Activated CD4-positive, alpha-beta T cell treated with anti-CD3 and anti-CD28 coated beads for 36 hours (primary cell): ENCODE measurements around the gene TUBB2B. TPM values are rescaled to one million over a fixed set of nuclear protein-coding genes. Genes with fewer than 3 reads are reported as not detected.

Experiments used
- ATAC-seq: fragments of 200-7000 bp; cut with Tn5 transposase; one replicate; pipeline ENCODE4 v1.10.0; 2021; ENCODE audit warnings: mild to moderate bottlenecking, moderate library complexity
- CTCF ChIA-PET: fragments of 350-600 bp; sonication (Branson Sonifier 250); formaldehyde crosslinking; loops from one replicate; lab custom pipeline; 2021; ENCODE audit warnings: antibody characterized with exemption; lab: Charles Lee
- POLR2A ChIA-PET: fragments of 350-600 bp; sonication (Branson Sonifier 250); formaldehyde crosslinking; loops from one replicate; lab custom pipeline; 2021; ENCODE audit warnings: antibody characterized with exemption, inconsistent platforms; lab: Charles Lee
- DNase-seq: peaks from one replicate; pipeline ENCODE4 v3.0.0-alpha.2; 2020
- H3K27ac Mint-ChIP-seq: one replicate; pipeline ENCODE4 v1.8.0; 2021; ENCODE audit warnings: mixed read lengths
- H3K27me3 Mint-ChIP-seq: one replicate; pipeline ENCODE4 v1.8.0; 2021; ENCODE audit warnings: mixed read lengths
- H3K36me3 Mint-ChIP-seq: one replicate; pipeline ENCODE4 v1.8.0; 2021; ENCODE audit warnings: low read depth, mixed read lengths
- H3K4me1 Mint-ChIP-seq: one replicate; pipeline ENCODE4 v1.8.0; 2021; ENCODE audit warnings: mixed read lengths
- H3K4me3 Mint-ChIP-seq: one replicate; pipeline ENCODE4 v1.8.0; 2021; ENCODE audit warnings: mild to moderate bottlenecking, moderate library complexity, mixed read lengths
- H3K9me3 Mint-ChIP-seq: one replicate; pipeline ENCODE4 v1.8.0; 2021; ENCODE audit warnings: low read depth, mixed read lengths
- intact Hi-C, 2 experiments: fragments of 100-400 bp; cut with DNase I in 1 of 2; cut with micrococcal nuclease in 1 of 2; formaldehyde crosslinking; loops; one replicate each; pipeline versions ENCODE4 v1.14.2 to v1.15.1; 2022 to 2024; cut with DNase I, micrococcal nuclease
- total RNA-seq, 2 experiments: library from RNA; stranded (reverse); gene quantifications; one replicate each; pipeline ENCODE4 v1.2.3, GENCODE V29; 2021

Gene TUBB2B
- total RNA-seq = under 1 TPM in 1 of 2 experiments, not detected in 1; 0.09 TPM

GRCh38 chr6:3227363-3228045, at the start of gene TUBB2B:
TSS of gene TUBB2B (minus strand) at chr6:3227653. CDS start at chr6:3227543, 110 bp downstream.
- Mint-ChIP-seq H3K36me3 (no peaks in the 10 kb centered on the region), H3K4me3 (peak within 1 kb of the TSS; percentile 55), H3K27me3 (peaks cover 59% of the 10 kb centered on the region), H3K9me3 (no peaks in the 10 kb centered on the region), H3K4me1 (peaks cover 43% of the 10 kb centered on the region), H3K27ac (no peak within 1 kb of the TSS)
- DNase-seq = no peak
- ChIA-PET CTCF (interaction anchor here (0.5 to 1.7 kb wide), 2 partner anchors 18 to 1727 kb away, joined by 3 to 6 read pairs; no protein-coding TSS in a partner anchor), POLR2A (no interaction called here)
- intact Hi-C loops = loop anchor here (1.0 to 2.0 kb wide), 2 partner anchors 19 to 65 kb away; no protein-coding TSS in a partner anchor
- ATAC-seq = no peak

- intact Hi-C loops = loop anchor here in 1 of 2 experiments (5.0 kb wide), 1 partner anchor 135 kb away; no protein-coding TSS in a partner anchor
- H3K27me3 Mint-ChIP-seq = no peaks in the 10 kb centered on the region
- POLR2A ChIA-PET = interaction anchor here (0.6 kb wide), 1 partner anchor 12 kb away, joined by 6 read pairs; no protein-coding TSS in a partner anchor
Measured at GRCh38 chr6:3277251-3277650, 49.8 kb upstream of the TUBB2B start.

GRCh38 chr6:3276174-3277167, 49.0 kb upstream of the TUBB2B start:
- no peak overlapping the region for H3K4me3 Mint-ChIP-seq
- no peak overlapping the region for H3K27ac Mint-ChIP-seq
- ChIA-PET CTCF (interaction anchor here (0.6 to 1.7 kb wide), 4 partner anchors 9 to 499 kb away, joined by 3 to 5 read pairs (median 4); no protein-coding TSS in a partner anchor), POLR2A (interaction anchor here (0.6 kb wide), 1 partner anchor 13 kb away, joined by 6 read pairs; no protein-coding TSS in a partner anchor)
- H3K9me3 Mint-ChIP-seq = no peaks in the 10 kb centered on the region
- DNase-seq (no peak), ATAC-seq (no peak)
- H3K36me3 Mint-ChIP-seq = peaks cover 6% of the 10 kb centered on the region
- H3K4me1 Mint-ChIP-seq = peaks cover 18% of the 10 kb centered on the region
- H3K27me3 Mint-ChIP-seq = no peaks in the 10 kb centered on the region
- intact Hi-C loops = loop anchor here in 1 of 2 experiments (5.0 kb wide), 1 partner anchor 136 kb away; no protein-coding TSS in a partner anchor

More at GRCh38 chr6:3277251-3277650, 49.8 kb upstream of the TUBB2B start:
- DNase-seq (no peak), ATAC-seq (no peak)
- Mint-ChIP-seq H3K27ac (no peak overlapping the region), H3K36me3 (no peaks in the 10 kb centered on the region), H3K9me3 (no peaks in the 10 kb centered on the region), H3K4me3 (no peak overlapping the region), H3K4me1 (peaks cover 18% of the 10 kb centered on the region)
- CTCF ChIA-PET = interaction anchor here (0.7 to 1.2 kb wide), 2 partner anchors 62 to 455 kb away, joined by 3 to 5 read pairs; no protein-coding TSS in a partner anchor

- intact Hi-C loops = no loop called here
- Mint-ChIP-seq H3K27me3 (no peaks in the 10 kb centered on the region), H3K36me3 (peaks cover 23% of the 10 kb centered on the region), H3K4me3 (no peak overlapping the region), H3K27ac (peak overlapping the region; percentile 4), H3K9me3 (no peaks in the 10 kb centered on the region), H3K4me1 (peaks cover 16% of the 10 kb centered on the region)
- peak; percentile 65 for ATAC-seq
- CTCF ChIA-PET = interaction anchor here (1.1 to 1.4 kb wide), 2 partner anchors 22 to 467 kb away, joined by 3 to 4 read pairs; no protein-coding TSS in a partner anchor
- POLR2A ChIA-PET = no interaction called here
- no peak for DNase-seq
Measured at GRCh38 chr6:3273707-3274521, 46.5 kb upstream of the TUBB2B start.

- intact Hi-C loops = no loop called here
- Mint-ChIP-seq H3K4me1 (peaks cover 20% of the 10 kb centered on the region), H3K36me3 (peaks cover 28% of the 10 kb centered on the region), H3K27me3 (no peaks in the 10 kb centered on the region), H3K27ac (no peak overlapping the region), H3K4me3 (no peak overlapping the region), H3K9me3 (no peaks in the 10 kb centered on the region)
- ATAC-seq (no peak), DNase-seq (no peak)
- ChIA-PET CTCF (interaction anchor here (1.4 to 1.8 kb wide), 2 partner anchors 22 to 468 kb away, joined by 4 to 5 read pairs; no protein-coding TSS in a partner anchor), POLR2A (no interaction called here)
Measured at GRCh38 chr6:3272911-3273547, 45.6 kb upstream of the TUBB2B start.

GRCh38 chr6:3271756-3272155, 44.3 kb upstream of the TUBB2B start:
- Mint-ChIP-seq H3K27ac (no peak overlapping the region), H3K4me1 (peaks cover 23% of the 10 kb centered on the region), H3K4me3 (no peak overlapping the region), H3K36me3 (peaks cover 30% of the 10 kb centered on the region), H3K27me3 (no peaks in the 10 kb centered on the region), H3K9me3 (no peaks in the 10 kb centered on the region)
- CTCF ChIA-PET = interaction anchor here (0.8 to 1.8 kb wide), 4 partner anchors 10 to 21 kb away, joined by 4 to 6 read pairs (median 5); no protein-coding TSS in a partner anchor
- no peak for ATAC-seq
- intact Hi-C loops = no loop called here
- POLR2A ChIA-PET = no interaction called here
- no peak for DNase-seq

- H3K9me3 Mint-ChIP-seq = no peaks in the 10 kb centered on the region
- H3K4me1 Mint-ChIP-seq = peaks cover 27% of the 10 kb centered on the region
- H3K4me3 Mint-ChIP-seq = no peak overlapping the region
- ChIA-PET POLR2A (interaction anchor here (0.7 kb wide), 1 partner anchor 9 kb away, joined by 3 read pairs; no protein-coding TSS in a partner anchor), CTCF (no interaction called here)
- DNase-seq (no peak), ATAC-seq (no peak)
- H3K27ac Mint-ChIP-seq = no peak overlapping the region
- intact Hi-C loops = no loop called here
- H3K36me3 Mint-ChIP-seq = peaks cover 35% of the 10 kb centered on the region
- H3K27me3 Mint-ChIP-seq = no peaks in the 10 kb centered on the region
Measured at GRCh38 chr6:3270258-3270657, 42.8 kb upstream of the TUBB2B start.

GRCh38 chr6:3269281-3269975, 42.0 kb upstream of the TUBB2B start:
- DNase-seq (peak; percentile 45), ATAC-seq (peak; percentile 60)
- H3K9me3 Mint-ChIP-seq = no peaks in the 10 kb centered on the region
- H3K27ac Mint-ChIP-seq = no peak overlapping the region
- H3K4me1 Mint-ChIP-seq = peaks cover 28% of the 10 kb centered on the region
- ChIA-PET POLR2A (interaction anchor here (0.7 kb wide), 1 partner anchor 8 kb away, joined by 3 read pairs; no protein-coding TSS in a partner anchor), CTCF (interaction anchor here (1.0 kb wide), 1 partner anchor 10 kb away, joined by 4 read pairs; no protein-coding TSS in a partner anchor)
- H3K27me3 Mint-ChIP-seq = no peaks in the 10 kb centered on the region
- H3K36me3 Mint-ChIP-seq = peaks cover 40% of the 10 kb centered on the region
- no peak overlapping the region for H3K4me3 Mint-ChIP-seq
- intact Hi-C loops = no loop called here

- no peak overlapping the region for H3K27ac Mint-ChIP-seq
- H3K4me3 Mint-ChIP-seq = no peak overlapping the region
- intact Hi-C loops = no loop called here
- H3K4me1 Mint-ChIP-seq = peaks cover 27% of the 10 kb centered on the region
- POLR2A ChIA-PET = no interaction called here
- no peak for DNase-seq
- peaks cover 43% of the 10 kb centered on the region for H3K36me3 Mint-ChIP-seq
- CTCF ChIA-PET = interaction anchor here (0.6 to 1.0 kb wide), 2 partner anchors 11 to 473 kb away, joined by 3 to 4 read pairs; no protein-coding TSS in a partner anchor
- ATAC-seq = no peak
- no peaks in the 10 kb centered on the region for H3K27me3 Mint-ChIP-seq
- no peaks in the 10 kb centered on the region for H3K9me3 Mint-ChIP-seq
Measured at GRCh38 chr6:3268680-3269079, 41.2 kb upstream of the TUBB2B start.
